Cardiac septum (tissue), 1 donor: ENCODE data around the gene GJD3. TPM values are rescaled to one million over a fixed set of nuclear protein-coding genes. Genes with fewer than 3 reads are reported as not detected.

Experiments used
- DNase-seq: peaks from one replicate; pipeline ENCODE4 v3.0.0-alpha.2; 2020; ENCODE audit warnings: low spot score
- intact Hi-C: fragments of 100-400 bp; cut with DNase I; formaldehyde crosslinking; loops from one replicate; pipeline ENCODE4 v1.14.0; 2022
- total RNA-seq: library from RNA; stranded (reverse); fragmentation: NEBNext Ultra II Directional; extraction: Animal tissue kit (Norgen Biotek cat#: 25700); gene quantifications from one replicate; pipeline ENCODE4 v1.2.1, GENCODE V29; 2021
- donor health status: DM: no; HTN: no; CAD: no.

The GJD3 gene
- total RNA-seq, 1 donor from 2014 or later = 2.6 TPM

DNA sequence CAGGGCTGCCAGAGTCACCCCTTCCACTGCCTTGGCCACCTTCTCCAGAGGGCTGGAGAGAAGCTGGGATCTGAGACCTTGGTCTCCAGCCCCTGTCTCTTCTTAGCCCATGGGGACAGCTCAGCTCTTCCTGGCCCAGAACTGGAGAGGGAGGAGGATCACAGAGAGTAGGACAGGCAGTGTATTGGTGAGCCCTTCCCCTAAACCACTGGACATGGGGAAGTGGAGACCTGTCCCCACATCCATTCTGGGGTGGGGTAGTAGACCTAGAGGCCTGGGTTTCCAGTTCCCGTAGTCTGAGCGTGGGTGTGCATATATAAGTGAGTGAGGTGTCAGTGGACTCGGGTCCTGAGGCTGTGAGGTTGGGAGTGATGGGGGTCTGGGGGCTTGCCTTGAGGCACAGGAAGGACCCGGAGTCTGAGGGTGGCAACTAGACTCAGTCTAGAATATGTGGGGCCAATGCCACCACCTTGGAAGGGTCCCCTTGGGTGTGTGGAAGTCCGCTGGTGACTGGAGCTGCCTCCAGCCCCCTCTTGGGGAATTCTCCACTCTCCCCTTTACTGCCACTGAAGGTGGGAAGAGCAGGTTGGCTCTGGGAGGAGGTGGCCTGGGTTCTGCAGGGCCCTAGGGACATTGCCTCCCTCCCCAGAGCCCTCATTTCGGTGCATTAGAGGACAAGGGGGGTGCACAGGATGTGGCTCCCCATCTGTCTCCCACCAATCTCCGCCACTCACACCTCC, 19.9 kb downstream of the GJD3 start:
- intact Hi-C loops = loop anchor here (1.0 kb wide), 1 partner anchor 27 kb away; no protein-coding TSS in a partner anchor

DNA sequence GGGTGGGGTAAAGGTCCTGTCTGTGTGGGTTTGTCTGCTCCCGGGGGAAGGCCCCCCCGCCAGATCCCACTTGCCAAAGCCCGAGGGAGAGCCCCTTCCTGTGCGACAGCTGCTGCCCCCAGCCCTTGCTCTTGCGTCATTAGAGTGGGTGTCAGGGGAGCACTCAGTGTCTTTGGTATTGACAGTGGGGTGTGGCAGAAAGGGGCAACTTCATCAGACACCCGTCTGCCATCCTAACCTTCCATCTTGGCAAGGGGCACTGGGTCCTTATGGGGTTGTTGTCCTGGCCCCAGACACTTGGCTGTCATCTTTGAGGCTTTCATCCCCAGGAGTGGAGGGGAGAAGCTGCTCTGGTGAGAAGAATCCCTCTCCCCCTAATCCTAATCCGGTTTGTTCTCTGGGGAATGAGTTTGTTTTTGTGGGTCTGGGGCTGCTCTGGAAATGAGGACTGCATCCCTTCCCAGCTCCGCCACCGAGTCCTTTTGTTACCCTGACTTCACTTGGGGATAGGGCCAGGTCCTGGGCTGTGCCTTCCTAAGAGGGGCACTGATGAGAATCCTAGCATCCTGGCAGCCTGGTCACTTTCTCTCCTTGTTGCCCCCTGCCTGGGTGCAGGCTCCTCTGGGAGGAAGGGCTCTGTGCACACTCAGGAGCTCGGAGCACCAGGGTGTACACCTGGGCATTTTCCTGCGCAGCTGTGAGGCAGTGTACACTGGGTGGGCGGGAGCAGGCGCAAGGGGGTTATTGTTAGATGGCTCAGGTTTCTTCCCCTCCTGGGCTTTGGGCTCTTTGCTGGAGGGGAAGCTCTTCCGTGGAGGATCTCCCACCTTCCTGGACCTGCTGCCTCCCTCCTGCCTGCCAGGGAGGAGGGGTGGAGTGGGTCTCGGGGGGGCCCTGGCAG, 21.1 kb downstream of the GJD3 start:
- DNase-seq = no peak
- intact Hi-C loops = loop anchor here (1.0 kb wide), 1 partner anchor 26 kb away; no protein-coding TSS in a partner anchor

More for the DNA sequence above, 19.9 kb downstream of the GJD3 start:
- no peak for DNase-seq

DNA sequence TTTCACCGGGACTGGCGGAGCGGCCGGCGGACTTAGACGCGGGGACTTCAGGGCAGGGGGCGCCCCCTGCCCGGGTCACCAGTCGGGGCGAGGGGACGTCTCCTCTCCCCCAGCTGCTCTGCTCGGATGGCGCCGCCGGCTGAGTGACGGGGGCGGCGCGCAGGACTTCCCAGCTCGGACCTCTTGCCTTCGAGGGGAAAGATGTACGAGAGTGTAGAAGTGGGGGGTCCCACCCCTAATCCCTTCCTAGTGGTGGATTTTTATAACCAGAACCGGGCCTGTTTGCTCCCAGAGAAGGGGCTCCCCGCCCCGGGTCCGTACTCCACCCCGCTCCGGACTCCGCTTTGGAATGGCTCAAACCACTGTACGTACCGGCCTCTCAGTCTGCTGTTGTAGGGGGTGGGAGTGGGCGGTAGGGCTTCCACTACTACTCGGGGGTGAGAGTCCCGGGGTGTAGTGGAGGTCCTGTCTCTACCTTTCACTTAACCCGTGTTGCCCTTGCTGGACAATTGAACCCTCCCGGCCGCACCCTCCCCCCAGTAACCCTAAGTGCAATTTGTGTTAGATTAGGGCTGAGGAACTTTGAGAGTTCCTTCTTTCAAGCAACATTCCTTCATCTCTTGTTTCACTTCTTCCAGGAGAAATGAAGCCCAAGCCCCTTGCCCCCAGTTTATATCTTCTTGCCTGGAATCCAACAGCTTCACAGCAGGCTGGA, 21.9 kb downstream of the GJD3 start:
- no peak for DNase-seq
- intact Hi-C loops = no loop called here

DNA sequence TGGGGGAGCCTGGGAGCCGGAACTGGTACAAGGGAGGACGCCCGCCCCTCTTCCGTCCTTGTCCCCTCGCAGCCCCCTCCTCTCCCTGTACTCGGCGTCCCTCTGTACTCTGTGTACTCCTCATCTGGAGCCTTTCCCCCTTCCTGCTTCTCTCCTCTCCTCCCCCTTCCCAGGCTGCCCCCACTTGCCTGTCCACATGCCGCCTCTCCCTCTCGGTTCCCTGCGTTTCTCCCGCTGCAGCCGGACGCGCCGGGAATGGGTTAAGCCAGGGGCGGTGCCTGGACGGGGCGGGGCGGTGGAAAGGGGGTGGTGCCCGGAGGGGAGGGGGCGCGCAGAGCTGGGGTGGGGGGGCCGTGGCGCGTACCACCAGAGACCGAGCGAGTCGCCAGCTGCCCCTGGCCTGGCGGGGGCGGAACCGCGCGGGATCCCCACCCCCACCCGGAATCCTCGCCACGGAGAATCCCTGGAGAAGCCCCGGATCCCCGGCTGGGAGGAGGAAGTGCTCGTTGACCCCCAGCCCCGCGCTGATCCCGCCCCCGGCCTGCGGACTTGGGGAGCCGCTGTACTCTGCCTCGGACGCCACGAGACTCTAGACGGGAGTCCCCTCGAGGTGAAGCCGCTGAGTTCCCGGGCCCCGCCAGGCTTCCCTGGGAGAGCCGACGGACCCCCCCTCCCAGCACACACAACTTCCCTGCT, 22.6 kb downstream of the GJD3 start:
- intact Hi-C loops = loop anchor here (1.0 kb wide), 1 partner anchor 10 kb away; no protein-coding TSS in a partner anchor

DNA sequence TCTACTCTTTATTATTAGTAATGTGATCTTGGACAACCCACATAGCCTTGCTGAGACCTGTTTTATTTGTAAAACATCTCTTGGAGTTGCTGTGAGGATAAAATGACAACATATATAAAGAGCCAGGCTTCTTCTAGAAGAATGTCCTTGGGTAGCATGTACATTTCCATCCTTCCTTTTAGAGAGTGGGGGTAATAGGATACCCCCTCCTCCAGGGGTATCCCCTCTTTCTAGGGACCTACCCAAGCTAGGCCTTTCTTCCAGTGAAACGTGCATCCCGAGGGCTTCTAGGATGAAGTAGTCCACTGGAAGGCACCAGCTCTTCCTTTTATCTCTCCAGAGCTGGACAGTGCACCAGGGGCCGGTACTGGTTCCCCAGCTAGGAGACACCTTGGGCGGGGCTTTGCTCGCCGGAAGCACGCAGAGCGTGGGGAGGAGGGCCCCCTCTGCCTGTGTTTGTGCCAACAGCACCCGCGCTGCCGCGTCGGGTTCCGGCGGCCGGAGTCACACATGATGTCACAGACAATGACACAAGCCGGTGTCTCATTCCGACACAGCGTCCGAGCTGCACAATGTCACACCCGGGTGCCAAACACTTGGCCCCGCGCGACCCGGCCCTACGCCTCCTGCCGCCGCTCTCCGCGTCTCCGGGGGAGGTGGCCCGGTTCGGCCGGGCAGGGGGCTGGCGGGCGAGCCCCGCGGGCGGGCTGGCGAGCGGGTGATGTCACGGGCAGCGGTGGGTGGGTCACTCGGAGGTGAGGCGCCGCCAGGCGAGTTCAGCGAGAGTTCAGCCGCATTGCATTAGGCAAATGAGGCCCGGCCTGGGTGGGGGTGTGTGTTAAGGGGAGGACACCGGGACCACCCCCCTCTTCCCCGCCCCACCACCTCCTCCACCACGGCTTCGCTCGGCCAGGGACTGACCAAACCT, 23.4 kb downstream of the GJD3 start:
- peak; percentile 98 for DNase-seq
- intact Hi-C loops = loop anchor here (1.0 kb wide), 1 partner anchor 9 kb away; no protein-coding TSS in a partner anchor

More for the DNA sequence above, 22.6 kb downstream of the GJD3 start:
- peak; percentile 95 for DNase-seq

DNA sequence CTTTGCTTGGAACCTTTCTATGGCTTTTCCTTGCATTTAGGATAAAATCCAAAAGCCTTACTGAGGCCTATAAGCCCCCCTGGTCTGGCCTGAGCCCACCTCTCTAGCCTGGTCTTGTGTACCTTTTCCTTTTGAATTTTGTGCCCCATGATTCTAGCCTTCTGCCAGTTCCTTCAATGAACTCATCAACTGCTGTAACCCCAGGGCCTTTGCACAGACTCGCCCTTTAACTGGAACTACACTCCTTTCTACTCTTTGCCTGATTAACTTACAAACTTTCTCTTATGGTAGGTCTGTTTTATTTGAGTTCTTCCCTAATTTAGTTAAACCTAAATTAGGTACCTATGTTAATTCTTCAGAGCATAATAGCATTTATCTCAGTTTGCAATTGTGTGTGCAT, 24.2 kb downstream of the GJD3 start:
- intact Hi-C loops = no loop called here
- no peak for DNase-seq

DNA sequence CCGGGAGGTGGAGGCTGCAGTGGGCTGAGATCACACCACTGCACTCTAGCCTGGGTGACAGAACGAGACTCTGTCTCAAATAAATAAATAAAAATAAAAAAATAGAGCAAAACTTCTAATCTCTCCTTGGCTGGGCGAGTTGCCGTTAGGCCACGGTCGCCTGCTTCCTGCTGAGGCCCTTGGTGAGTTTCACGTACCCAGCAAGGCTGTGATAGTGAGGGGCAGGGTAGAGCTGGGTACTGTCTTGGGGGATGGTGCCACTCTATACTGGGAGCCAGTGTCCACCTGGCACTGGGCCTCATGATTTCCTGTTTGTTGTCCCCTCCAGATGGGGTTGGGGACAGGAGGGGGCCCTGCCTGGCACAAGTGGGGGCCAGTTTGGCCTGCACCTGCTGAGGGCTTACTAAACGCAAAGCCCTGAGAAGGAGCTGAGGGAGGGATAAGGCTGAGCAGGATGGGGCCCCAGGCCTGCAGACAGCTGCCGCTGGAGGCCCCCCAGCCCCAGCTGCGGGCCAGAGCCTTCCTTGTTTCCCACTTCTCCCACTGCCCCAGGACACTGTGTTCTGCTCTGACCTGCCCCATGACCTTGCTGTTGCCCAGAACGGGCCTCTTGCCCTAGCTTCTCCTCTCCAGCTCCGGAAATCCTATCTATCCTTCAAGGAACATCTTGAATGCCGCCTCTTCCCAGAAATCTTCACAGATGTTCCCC, 25.4 kb downstream of the GJD3 start:
- intact Hi-C loops = no loop called here
- no peak for DNase-seq

DNA sequence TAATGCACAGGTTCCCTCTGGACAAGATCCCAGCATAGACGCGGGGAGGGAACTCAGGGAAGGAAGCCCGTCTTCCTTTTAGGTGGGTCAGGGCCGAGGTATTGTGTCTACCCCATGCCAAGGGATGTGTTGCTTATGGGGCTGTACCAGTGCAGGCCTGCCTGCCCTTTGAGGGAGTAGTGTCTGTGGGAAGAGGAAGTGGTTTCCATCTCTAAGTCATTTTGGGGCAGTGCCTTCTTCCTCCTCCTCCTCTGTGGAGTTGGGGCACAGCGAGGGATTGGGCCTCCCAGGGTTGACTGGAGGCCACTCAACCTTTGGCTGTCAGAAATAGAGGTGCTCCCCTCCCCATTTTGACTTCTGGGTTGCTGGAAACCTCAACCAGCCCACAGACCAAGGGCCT, 26.5 kb downstream of the GJD3 start:
- no peak for DNase-seq

DNA sequence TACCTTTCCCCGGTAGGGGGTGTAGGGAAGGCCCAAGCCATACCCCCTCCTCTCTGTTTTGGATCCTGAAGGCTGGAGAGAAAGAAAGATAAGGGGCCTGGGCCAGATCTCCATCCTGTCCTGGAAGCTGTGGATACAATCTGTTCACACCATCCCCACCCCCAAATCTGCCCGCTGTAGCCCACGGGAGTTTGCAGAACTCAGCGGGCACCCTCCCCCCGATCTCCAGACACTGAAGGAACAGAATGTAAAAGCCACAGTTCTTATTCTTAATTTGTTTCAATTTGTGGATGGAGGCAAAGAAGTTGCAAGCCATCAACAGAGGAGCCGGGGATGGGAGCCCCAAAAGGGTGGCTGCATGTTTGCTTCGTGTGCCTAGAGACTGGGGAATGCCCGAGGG, 27.2 kb downstream of the GJD3 start:
- DNase-seq = no peak

More for the DNA sequence above, 26.5 kb downstream of the GJD3 start:
- intact Hi-C loops = no loop called here

DNA sequence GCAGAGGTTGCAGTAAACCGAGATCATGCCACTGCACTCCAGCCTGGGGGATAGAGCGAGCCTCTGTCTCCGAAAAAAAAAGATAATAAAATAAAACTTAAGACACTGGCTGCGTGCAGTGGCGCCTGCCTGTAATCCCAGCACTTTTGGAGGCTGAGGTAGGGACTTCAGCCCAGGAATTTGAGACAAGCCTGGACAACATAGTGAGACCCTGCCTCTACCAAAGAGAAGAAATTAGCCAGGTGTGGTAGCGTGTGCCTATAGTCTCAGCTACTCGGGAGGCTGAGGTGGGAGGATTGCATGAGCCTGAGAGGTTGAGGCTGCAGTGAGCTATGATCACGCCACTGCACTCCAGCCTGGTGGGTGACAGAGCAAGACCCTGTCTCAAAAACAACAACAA, 28.9 kb downstream of the GJD3 start:
- intact Hi-C loops = no loop called here
- no peak for DNase-seq

More for the DNA sequence above, 27.2 kb downstream of the GJD3 start:
- intact Hi-C loops = no loop called here

DNA sequence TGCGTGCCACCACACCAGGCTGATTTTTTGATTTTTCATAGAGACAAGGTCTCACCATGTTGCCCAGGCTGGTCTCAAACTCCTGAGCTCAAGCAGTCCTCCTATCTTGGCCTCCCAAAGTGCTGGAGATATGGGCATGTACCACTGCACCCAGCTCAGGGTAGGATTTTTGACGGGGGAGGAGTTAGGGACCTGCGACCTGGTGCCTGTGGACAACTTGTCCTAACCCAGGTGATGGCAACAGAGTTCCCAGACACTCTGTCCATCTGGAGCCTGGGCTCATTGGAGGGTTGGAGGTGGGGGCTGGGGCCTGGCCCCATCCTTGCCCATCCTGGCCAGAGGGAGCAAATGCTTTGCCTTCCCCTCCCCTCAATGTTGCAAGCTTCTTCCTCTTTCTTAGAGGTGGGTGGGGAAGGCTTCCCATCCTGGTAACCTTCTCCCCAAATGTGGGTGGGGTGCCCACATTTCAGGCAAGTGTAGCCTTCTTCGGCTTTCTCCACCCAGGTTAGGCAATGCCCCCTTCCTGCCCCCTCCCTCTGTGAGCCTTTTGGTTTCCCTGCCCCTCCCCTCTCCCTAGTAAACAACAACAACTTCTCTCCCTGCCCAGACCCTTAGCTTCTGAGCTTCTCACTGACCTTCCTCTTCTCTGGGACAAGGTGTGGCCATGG, 30.6 kb downstream of the GJD3 start:
- DNase-seq = peak; percentile 93
- intact Hi-C loops = no loop called here

DNA sequence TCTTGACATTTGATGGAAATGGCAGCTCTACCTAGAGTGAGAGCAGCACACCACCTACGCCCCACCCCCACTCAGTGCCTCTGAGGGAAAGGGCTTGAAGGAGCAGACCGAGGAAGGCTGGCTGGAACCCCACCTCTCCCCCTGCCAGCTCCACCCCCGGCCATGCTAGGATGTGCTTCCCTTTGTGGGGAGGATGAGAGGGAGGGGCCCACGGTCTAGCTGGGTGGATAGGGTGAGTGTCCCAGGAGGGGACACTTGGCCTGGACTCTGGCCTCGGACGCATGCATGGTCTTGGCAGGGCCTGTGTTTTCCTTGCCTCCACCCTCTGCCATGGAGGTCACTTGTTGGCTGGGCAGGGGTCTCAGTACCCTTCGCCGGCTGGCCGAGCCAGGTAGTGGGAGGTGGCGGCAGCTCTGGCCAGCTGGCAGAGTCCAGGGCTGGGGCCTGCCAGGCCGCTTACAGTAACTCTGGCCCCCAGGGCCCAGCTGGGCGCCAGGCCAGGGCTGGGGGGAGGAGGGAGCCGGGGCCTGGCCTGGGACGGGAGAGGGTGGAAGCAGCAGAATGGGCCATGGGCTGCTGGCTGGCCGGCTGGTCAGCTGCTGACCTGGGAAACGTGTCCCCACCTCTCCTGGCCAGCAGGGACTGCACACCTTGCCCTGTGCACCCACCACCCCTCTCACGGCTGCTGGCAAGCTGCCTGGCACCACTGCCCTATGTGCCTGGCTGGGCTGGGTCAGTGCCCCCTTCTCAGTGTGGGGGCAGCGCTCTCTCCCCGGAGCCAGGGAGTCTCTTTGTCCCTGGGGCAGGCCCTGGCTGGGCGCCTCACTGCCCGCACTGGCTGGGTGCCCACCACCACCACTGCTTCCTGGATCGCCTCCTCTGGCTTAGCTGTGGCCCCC, 32.5 kb downstream of the GJD3 start:
- DNase-seq = peak; percentile 96
- intact Hi-C loops = loop anchor here (1.0 kb wide), 2 partner anchors 9 to 21 kb away; no protein-coding TSS in a partner anchor

DNA sequence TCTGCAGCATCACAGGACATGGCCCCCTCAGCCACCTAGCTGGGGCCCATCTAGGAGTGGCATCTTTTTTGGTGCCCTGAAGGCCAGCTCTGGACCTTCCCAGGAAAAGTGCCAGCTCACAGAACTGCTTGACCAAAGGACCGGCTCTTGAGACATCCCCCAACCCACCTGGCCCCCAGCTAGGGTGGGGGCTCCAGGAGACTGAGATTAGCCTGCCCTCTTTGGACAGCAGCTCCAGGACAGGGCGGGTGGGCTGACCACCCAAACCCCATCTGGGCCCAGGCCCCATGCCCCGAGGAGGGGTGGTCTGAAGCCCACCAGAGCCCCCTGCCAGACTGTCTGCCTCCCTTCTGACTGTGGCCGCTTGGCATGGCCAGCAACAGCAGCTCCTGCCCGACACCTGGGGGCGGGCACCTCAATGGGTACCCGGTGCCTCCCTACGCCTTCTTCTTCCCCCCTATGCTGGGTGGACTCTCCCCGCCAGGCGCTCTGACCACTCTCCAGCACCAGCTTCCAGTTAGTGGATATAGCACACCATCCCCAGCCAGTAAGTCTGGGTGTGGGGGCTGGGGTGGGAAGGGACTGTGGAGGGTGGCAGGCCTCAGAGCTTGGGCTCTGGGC, 33.6 kb downstream of the GJD3 start:
- no peak for DNase-seq
- intact Hi-C loops = no loop called here

DNA sequence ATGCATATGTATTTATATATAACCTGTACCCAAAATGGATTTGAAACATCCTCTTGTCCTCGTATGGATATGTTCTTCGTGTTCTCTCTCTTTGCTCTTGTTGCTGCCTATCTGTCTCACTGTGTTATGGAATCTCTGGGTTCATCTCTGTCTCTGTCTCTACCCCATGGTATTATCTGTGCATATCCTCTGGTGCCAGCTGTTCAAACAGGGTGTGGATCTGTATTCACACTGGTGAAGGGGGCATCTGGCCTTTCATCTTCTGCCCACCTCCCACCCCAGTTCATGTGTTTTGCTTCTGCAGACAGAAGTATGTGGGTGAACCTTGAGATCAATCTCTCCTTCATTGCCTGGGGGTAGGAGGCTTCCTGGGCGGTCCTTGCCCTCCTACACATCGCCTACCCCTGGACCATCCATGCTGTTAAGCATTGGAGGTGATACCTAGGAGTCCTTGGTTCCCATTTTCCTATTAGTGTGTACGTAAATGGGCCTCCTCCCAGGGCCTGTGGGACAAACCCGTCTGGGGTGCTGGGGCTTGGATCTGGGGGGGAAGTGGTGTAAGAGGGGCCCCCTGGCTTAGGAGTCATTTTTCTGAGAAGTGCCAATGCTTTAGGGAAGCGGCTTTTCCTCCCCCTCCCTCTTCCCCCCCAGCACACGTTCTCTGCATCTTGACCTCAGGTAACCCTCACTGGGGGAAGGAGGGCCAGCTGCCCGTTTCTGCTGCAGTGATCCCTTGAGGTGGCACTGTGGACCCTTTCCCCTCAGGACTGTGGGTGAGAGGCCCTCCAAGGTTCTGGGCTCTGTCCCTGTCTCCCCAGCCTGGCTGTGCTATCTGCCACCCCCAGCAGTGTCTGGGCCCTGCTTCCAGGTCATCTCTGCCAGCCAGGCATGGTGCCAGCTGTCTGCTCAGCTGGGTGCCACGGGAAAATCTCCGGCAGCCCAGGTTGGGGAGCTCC, 34.4 kb downstream of the GJD3 start:
- intact Hi-C loops = no loop called here
- DNase-seq = peak; percentile 91
